Astrocyte of the hippocampus (primary cell): ENCODE data around the gene SET.
"Not testable (repeated sequence)": the region's sequence is repeated elsewhere in the genome, so short reads cannot be mapped to it uniquely, and the experiment has no call there.

Experiments used
- DNase-seq: peaks from one replicate; pipeline ENCODE4 v3.0.0; 2011; ENCODE audit warnings: low read depth, low spot score

The SET gene

GRCh38 chr9:128685636-128686489, 3.2 kb upstream of the SET start:
- DNase-seq: peak; percentile 21

GRCh38 chr9:128687453-128687852, 1.6 kb upstream of the SET start:
- no peak for DNase-seq

GRCh38 chr9:128689293-128689774, 312 bp downstream of the SET start:
- no peak for DNase-seq

GRCh38 chr9:128689820-128690683, 1.0 kb downstream of the SET start:
- DNase-seq: peak; percentile 73

- no peak for DNase-seq
These were observed 1.6 kb downstream of the SET start for GRCh38 chr9:128690684-128691034.

GRCh38 chr9:128693738-128694137, 4.7 kb downstream of the SET start:
- not testable (repeated sequence) for DNase-seq

GRCh38 chr9:128694344-128694743, 5.3 kb downstream of the SET start:
- DNase-seq: no peak

- DNase-seq: no peak
These were observed 8.1 kb downstream of the SET start for GRCh38 chr9:128696923-128697707.

GRCh38 chr9:128699096-128699795, 10.2 kb downstream of the SET start:
- DNase-seq: not testable (repeated sequence)

GRCh38 chr9:128701227-128701854, 12.3 kb downstream of the SET start:
- no peak for DNase-seq

- DNase-seq: peak; percentile 95
These were observed 13.5 kb downstream of the SET start, which contains the start of gene PKN3 for GRCh38 chr9:128702445-128702948. TSS of gene PKN3 (plus strand) at chr9:128702503. CDS start at chr9:128702916, 413 bp downstream.

- peak; percentile 61 for DNase-seq
These were observed 14.1 kb downstream of the SET start for GRCh38 chr9:128702949-128703615.

GRCh38 chr9:128703616-128704355, 14.8 kb downstream of the SET start:
- no peak for DNase-seq

- no peak for DNase-seq
These were observed 15.3 kb downstream of the SET start for GRCh38 chr9:128704356-128704670.

- DNase-seq: no peak
These were observed 16.3 kb downstream of the SET start for GRCh38 chr9:128705051-128705965.

GRCh38 chr9:128706045-128706444, 17.0 kb downstream of the SET start:
- DNase-seq: no peak

GRCh38 chr9:128706671-128707381, 17.8 kb downstream of the SET start:
- DNase-seq: no peak
